IPS-NIHi7 (cell line): ENCODE results near the gene SIDT2.

Source experiments
- DNase-seq: peaks from one replicate; pipeline ENCODE4 v3.0.0; 2012; ENCODE audit warnings: mixed read lengths; ENCODE audit errors: extremely low spot score

Gene SIDT2

DNA sequence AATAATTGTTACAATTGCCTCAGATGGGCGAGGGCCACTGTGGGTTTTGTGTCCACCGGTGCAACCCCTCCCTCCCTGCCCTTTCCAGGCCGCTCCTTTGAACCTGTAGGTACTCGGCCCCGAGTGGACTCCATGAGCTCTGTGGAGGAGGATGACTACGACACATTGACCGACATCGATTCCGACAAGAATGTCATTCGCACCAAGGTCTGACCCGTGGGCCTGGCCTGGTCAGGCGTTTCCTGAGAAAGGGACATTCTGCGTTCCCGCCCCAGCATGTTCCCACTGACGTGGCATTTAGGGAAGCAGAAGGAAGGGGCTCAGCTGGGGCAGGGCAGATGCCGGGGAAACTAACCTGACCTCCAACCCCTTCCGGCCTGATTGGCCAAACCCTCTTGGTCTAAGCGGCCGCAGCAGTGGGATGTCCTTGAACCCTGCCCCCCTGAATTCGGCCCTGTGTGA lies 10.1 kb downstream of the SIDT2 start:
- DNase-seq = no peak

DNA sequence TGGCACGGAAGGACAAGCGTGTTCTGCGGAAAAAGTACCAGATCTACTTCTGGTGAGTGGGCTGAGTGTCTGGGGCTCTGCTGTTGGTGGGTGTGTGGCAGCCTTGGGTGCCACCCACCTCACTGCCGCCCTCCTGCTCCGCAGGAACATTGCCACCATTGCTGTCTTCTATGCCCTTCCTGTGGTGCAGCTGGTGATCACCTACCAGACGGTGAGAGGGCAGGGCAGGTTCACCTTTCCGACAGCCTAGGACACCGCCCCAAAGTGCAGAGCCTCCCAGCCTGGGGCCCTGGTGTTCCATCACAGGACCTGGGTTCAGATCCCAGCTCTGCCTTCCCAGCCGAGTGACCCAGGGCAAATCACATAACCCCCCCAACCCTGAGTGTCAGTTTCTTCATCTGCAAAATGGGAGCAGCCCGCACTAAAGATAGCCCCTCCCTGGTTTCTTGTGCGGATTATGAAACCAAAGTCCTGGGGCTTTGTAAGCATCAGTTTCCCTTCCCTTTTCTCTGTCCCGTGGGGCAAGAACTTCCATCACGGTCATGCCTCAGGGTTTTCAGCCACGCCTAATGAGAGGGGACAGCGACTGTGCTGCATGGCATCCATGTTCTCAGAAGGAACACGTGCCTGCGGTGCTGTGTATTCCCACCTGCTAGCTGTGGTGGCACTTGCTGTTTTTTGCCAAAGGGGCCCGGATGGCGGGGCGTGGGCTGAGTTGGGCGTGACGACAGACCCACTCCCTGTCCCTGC lies 10.8 kb downstream of the SIDT2 start:
- no peak for DNase-seq

- no peak for DNase-seq
Observed at GRCh38 chr11:117189941-117190544, 11.5 kb downstream of the SIDT2 start.

- no peak for DNase-seq
Observed at GRCh38 chr11:117191680-117192400, 13.3 kb downstream of the SIDT2 start.

- DNase-seq = no peak
Observed at GRCh38 chr11:117192401-117192875, 13.9 kb downstream of the SIDT2 start.

DNA sequence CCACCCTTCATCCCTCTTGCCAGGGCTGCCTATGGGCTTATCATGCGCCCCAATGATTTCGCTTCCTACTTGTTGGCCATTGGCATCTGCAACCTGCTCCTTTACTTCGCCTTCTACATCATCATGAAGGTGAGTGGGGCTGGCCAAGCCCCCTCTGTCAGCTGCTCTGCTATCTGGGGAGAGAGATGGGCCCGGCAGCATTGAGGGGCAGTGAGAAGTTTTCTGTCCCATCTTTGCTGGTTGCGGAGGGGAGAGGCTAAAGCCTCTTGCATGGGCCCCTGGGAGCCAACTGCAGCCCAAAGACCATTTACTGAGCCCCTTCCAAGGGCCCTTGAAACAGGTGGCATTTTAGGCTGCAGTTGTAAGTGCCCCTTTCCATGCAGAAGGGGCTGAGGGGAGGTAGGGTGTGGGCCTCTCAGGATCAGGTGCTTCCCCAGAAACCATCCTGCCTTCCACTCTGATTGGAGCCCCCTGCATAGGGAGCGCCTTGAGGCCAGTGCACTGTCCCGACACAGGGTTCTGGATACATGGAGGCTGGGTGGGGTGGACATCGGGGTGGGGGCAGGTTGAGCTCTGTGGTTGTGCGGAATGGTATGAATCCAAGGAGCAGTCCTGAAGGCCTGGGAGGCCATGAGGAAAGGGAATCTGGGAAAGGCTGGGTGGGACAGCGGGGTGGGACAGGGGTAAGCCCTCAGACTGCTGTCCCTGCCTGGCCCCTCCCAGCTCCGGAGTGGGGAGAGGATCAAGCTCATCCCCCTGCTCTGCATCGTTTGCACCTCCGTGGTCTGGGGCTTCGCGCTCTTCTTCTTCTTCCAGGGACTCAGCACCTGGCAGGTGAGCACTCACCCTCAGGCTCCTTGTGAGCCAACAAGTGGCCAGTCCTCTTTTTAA lies 14.8 kb downstream of the SIDT2 start:
- no peak for DNase-seq

- no peak for DNase-seq
Observed at GRCh38 chr11:117194267-117194666, 15.7 kb downstream of the SIDT2 start.

GRCh38 chr11:117195258-117195657 lies 16.7 kb downstream of the SIDT2 start:
- DNase-seq = no peak

DNA sequence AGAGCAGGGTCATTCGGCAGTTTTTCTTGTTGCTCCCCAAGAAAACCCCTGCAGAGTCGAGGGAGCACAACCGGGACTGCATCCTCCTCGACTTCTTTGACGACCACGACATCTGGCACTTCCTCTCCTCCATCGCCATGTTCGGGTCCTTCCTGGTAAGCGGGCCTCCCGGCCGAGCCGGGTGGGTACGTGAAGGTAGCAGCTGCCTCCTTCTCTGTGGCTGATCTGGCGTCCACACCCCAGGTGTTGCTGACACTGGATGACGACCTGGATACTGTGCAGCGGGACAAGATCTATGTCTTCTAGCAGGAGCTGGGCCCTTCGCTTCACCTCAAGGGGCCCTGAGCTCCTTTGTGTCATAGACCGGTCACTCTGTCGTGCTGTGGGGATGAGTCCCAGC lies 17.2 kb downstream of the SIDT2 start:
- DNase-seq = no peak

DNA sequence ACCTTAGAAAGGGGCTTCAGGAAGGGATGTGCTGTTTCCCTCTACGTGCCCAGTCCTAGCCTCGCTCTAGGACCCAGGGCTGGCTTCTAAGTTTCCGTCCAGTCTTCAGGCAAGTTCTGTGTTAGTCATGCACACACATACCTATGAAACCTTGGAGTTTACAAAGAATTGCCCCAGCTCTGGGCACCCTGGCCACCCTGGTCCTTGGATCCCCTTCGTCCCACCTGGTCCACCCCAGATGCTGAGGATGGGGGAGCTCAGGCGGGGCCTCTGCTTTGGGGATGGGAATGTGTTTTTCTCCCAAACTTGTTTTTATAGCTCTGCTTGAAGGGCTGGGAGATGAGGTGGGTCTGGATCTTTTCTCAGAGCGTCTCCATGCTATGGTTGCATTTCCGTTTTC lies 18.5 kb downstream of the SIDT2 start:
- no peak for DNase-seq

GRCh38 chr11:117197516-117198456 lies 19.2 kb downstream of the SIDT2 start:
- peak; percentile 87 for DNase-seq

- no peak for DNase-seq
Observed at GRCh38 chr11:117198613-117199012, 20.1 kb downstream of the SIDT2 start.

DNA sequence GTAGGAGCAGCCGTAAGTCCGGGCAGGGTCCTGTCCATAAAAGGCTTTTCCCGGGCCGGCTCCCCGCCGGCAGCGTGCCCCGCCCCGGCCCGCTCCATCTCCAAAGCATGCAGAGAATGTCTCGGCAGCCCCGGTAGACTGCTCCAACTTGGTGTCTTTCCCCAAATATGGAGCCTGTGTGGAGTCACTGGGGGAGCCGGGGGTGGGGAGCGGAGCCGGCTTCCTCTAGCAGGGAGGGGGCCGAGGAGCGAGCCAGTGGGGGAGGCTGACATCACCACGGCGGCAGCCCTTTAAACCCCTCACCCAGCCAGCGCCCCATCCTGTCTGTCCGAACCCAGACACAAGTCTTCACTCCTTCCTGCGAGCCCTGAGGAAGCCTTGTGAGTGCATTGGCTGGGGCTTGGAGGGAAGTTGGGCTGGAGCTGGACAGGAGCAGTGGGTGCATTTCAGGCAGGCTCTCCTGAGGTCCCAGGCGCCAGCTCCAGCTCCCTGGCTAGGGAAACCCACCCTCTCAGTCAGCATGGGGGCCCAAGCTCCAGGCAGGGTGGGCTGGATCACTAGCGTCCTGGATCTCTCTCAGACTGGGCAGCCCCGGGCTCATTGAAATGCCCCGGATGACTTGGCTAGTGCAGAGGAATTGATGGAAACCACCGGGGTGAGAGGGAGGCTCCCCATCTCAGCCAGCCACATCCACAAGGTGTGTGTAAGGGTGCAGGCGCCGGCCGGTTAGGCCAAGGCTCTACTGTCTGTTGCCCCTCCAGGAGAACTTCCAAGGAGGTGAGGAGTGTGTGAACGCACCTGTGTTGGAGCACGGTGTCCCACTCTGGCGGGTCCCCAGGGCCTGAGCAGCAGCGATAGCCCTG lies 20.7 kb downstream of the SIDT2 start, which contains the start of gene TAGLN:
TAGLN (plus strand) TSS at position 318 of the 863 bp plus-strand sequence. CDS start 3,644 bp downstream, outside the sequence.
- peak; percentile 92 for DNase-seq

DNA sequence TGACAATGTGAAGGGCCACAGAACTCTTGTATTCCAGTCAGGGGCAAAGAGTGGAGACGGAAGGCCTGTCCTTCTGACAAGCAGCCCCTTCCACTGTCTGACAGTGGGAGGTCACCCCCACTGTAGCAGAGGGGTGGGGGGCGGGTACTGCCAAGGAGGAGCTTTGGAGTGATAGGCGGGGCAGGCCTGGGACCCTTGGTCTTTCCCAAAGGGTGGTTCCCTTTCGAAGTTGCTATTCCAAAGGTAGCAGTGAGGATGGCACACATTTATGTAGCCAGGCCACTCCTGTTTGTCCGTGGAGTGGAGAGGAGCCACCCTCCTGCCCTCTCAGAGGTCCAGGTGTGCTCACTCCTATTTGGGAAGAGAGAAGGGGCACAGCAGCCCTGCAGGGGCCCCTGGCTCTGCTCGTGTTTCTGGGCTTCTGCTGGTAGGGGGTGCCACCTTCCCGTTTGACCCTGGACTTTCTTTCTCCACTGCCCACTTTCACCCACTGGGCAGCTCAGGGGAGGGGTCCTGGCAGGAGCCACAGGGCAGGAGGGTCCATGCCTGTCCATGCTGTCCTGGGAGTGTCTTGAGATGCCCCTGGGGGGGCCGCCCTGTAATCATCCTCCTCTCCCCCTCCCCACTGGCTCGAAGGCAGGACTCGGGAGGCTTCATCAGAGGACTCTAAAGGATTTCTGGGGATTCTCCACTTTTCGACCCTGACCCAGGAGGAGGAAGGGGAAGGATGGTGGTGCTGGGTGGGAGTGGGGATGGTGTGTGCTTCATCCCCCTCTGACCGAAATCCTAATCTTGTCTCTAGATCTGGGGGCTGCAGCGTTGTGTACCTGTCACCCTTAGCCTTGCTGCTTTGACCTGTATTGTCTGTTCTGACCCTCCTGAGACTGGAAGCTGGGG lies 21.6 kb downstream of the SIDT2 start:
- no peak for DNase-seq

- no peak for DNase-seq
Observed at GRCh38 chr11:117200813-117201657, 22.5 kb downstream of the SIDT2 start.

DNA sequence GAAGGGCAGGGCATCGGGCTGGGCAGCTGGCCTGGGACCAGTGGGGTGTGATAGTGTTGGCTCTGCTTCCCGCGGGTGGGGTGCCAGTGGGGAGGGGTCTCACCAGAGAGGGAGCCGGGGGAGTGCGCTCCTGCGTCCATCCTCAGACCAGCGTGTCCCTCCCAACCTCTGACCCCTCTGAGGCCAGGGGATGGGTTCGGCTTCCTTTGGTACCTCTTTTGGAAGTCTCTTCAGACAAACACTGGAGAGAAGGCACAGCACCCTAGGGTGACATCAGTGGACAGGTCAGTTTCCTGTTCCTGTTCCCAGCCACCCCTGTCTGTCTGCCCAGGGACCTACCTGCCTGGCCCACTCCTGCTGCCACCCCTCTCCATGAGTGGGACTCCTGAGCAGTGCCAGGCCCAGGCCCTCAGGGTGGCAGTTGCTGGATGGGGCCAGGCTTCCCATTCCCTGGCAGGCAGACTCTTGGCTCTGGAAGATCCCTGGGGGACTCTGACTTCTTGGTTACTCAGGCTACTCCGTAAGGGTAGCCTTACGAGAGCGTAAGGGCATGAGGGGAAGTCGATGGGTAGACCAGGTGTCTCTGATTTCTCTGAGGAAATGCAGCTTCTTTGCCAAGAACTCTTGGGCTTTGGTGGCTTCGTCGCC lies 23.2 kb downstream of the SIDT2 start:
- DNase-seq = no peak
